ENCODE measurements around the gene TCOF1. TPM values are rescaled to one million over a fixed set of nuclear protein-coding genes. Genes with fewer than 3 reads are reported as not detected.

Gene TCOF1
- total and polyA plus RNA-seq, 2 donors from 2014 or later = 12.2 to 23.5 TPM

- H3K9me3 ChIP-seq (ENCODE audit: control insufficient read depth in 2 of 3, insufficient read depth in 1 of 3, low read length in 3 of 3) = no peaks in the 10 kb centered on the region
- H3K9ac ChIP-seq (ENCODE audit: low read length in 3 of 3) = no peak overlapping the region
- intact Hi-C loops (cut with DNase I) = no loop called here
- FAIRE-seq (no peak), DNase-seq (no peak)
- H3K4me1 ChIP-seq (ENCODE audit: control insufficient read depth in 2 of 3, insufficient read depth in 2 of 3, low read depth in 1 of 3, low read length in 3 of 3) = no peaks in the 10 kb centered on the region
- no peak overlapping the region for H3K27ac ChIP-seq (ENCODE audit: low read depth in 2 of 2, low read length in 2 of 2)
- TF ChIP-seq, protein P1, sequence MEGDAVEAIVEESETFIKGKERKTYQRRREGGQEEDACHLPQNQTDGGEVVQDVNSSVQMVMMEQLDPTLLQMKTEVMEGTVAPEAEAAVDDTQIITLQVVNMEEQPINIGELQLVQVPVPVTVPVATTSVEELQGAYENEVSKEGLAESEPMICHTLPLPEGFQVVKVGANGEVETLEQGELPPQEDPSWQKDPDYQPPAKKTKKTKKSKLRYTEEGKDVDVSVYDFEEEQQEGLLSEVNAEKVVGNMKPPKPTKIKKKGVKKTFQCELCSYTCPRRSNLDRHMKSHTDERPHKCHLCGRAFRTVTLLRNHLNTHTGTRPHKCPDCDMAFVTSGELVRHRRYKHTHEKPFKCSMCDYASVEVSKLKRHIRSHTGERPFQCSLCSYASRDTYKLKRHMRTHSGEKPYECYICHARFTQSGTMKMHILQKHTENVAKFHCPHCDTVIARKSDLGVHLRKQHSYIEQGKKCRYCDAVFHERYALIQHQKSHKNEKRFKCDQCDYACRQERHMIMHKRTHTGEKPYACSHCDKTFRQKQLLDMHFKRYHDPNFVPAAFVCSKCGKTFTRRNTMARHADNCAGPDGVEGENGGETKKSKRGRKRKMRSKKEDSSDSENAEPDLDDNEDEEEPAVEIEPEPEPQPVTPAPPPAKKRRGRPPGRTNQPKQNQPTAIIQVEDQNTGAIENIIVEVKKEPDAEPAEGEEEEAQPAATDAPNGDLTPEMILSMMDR (IDR thresholded peaks at IDR 0.05; ENCODE audit: borderline replicate concordance, extremely low read depth, insufficient read depth) = no peak
- H3K36me3 ChIP-seq (ENCODE audit: control insufficient read depth in 2 of 3, insufficient read depth in 3 of 3, low read length in 3 of 3) = no peaks in the 10 kb centered on the region
- no peak overlapping the region for H3K4me3 ChIP-seq (ENCODE audit: low read length in 3 of 3)
- no peaks in the 10 kb centered on the region for H3K27me3 ChIP-seq (ENCODE audit: control insufficient read depth, insufficient read depth, low read length)
Measured at GRCh38 chr5:150310246-150310645, 47.3 kb upstream of the TCOF1 start.

DNA sequence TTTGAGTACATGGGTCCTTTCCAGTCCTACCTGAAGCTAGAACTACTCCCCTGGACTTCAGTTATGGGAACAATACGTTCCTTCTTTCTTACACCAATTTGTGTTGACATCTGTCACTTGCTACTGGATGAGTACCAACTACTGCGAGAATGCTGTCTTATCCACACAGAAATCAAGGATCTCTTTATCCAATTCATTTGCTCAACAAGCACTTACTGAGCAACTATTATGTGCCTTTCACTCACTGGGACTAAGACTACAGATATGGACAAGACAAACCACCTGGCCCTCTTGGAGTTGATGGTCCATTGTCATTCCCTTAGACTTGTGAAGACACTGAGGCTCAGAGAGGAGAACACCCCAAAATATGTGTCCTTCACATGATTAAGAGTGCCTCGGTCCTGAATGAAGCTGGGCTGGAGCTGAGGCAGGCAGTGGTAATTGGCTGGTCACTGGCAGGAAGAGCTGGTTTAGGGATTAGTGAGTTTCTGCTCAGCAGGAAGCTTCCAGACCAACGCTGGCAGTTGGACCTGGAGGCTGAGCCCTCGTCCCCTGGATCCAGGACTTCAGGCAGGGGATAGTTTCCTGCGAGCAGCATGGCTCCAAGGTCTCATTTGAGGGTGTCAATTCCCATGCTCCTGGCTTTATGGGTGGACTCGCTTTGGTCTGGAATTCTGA, 46.3 kb upstream of the TCOF1 start:
- no peaks in the 10 kb centered on the region for H3K9me3 ChIP-seq (ENCODE audit: control insufficient read depth in 2 of 3, insufficient read depth in 1 of 3, low read length in 3 of 3)
- TF ChIP-seq, protein P1 (IDR thresholded peaks at IDR 0.05; ENCODE audit: borderline replicate concordance, extremely low read depth, insufficient read depth) = no peak
- H3K4me3 ChIP-seq (ENCODE audit: low read length in 3 of 3) = no peak overlapping the region
- H3K27me3 ChIP-seq (ENCODE audit: control insufficient read depth, insufficient read depth, low read length) = no peaks in the 10 kb centered on the region
- intact Hi-C loops (cut with DNase I) = no loop called here
- H3K27ac ChIP-seq (ENCODE audit: low read depth in 2 of 2, low read length in 2 of 2) = no peak overlapping the region
- FAIRE-seq = no peak
- no peak for DNase-seq
- no peak overlapping the region for H3K9ac ChIP-seq (ENCODE audit: low read length in 3 of 3)
- no peaks in the 10 kb centered on the region for H3K4me1 ChIP-seq (ENCODE audit: control insufficient read depth in 2 of 3, insufficient read depth in 2 of 3, low read depth in 1 of 3, low read length in 3 of 3)
- H3K36me3 ChIP-seq (ENCODE audit: control insufficient read depth in 2 of 3, insufficient read depth in 3 of 3, low read length in 3 of 3) = no peaks in the 10 kb centered on the region

GRCh38 chr5:150312518-150312917, 45.0 kb upstream of the TCOF1 start:
- TF ChIP-seq, protein P1 (IDR thresholded peaks at IDR 0.05; ENCODE audit: borderline replicate concordance, extremely low read depth, insufficient read depth) = no peak
- Histone ChIP-seq H3K36me3 (ENCODE audit: control insufficient read depth in 2 of 3, insufficient read depth in 3 of 3, low read length in 3 of 3) (no peaks in the 10 kb centered on the region), H3K4me3 (ENCODE audit: low read length in 3 of 3) (no peak overlapping the region), H3K9ac (ENCODE audit: low read length in 3 of 3) (no peak overlapping the region), H3K4me1 (ENCODE audit: control insufficient read depth in 2 of 3, insufficient read depth in 2 of 3, low read depth in 1 of 3, low read length in 3 of 3) (no peaks in the 10 kb centered on the region), H3K9me3 (ENCODE audit: control insufficient read depth in 2 of 3, insufficient read depth in 1 of 3, low read length in 3 of 3) (no peaks in the 10 kb centered on the region), H3K27me3 (ENCODE audit: control insufficient read depth, insufficient read depth, low read length) (no peaks in the 10 kb centered on the region), H3K27ac (ENCODE audit: low read depth in 2 of 2, low read length in 2 of 2) (no peak overlapping the region)
- no peak for FAIRE-seq
- intact Hi-C loops (cut with DNase I) = no loop called here
- DNase-seq = no peak

DNA sequence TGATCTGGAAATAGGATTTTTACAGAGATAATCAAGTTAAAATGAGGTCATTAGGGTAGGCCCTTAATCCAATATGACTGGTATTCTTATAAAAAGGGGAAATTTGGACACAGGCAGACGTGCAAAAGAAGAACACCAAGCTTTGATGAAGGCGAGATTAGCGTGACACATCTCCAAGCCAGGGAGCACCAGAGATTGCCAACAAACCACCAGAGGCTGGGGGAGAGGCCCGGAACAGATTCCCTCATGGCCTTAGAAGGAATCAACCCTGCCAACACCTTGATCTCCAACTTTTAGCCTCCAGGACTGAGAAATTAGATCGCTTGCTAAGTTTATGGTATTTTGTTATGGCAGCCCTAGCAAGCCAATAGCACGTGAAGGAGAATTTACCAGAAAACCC, 44.0 kb upstream of the TCOF1 start:
- intact Hi-C loops (cut with DNase I) = no loop called here
- no peak overlapping the region for H3K4me3 ChIP-seq (ENCODE audit: low read length in 3 of 3)
- FAIRE-seq (no peak), DNase-seq (no peak)
- H3K9ac ChIP-seq (ENCODE audit: low read length in 3 of 3) = no peak overlapping the region
- no peaks in the 10 kb centered on the region for H3K9me3 ChIP-seq (ENCODE audit: control insufficient read depth in 2 of 3, insufficient read depth in 1 of 3, low read length in 3 of 3)
- no peaks in the 10 kb centered on the region for H3K27me3 ChIP-seq (ENCODE audit: control insufficient read depth, insufficient read depth, low read length)
- TF ChIP-seq, protein P1 (IDR thresholded peaks at IDR 0.05; ENCODE audit: borderline replicate concordance, extremely low read depth, insufficient read depth) = no peak
- H3K27ac ChIP-seq (ENCODE audit: low read depth in 2 of 2, low read length in 2 of 2) = no peak overlapping the region
- H3K4me1 ChIP-seq (ENCODE audit: control insufficient read depth in 2 of 3, insufficient read depth in 2 of 3, low read depth in 1 of 3, low read length in 3 of 3) = no peaks in the 10 kb centered on the region
- H3K36me3 ChIP-seq (ENCODE audit: control insufficient read depth in 2 of 3, insufficient read depth in 3 of 3, low read length in 3 of 3) = no peaks in the 10 kb centered on the region
